ENCODE results near the gene AWAT2. TPM values are rescaled to one million over a fixed set of nuclear protein-coding genes. Genes with fewer than 3 reads are reported as not detected.

The AWAT2 gene
- total RNA-seq, 1 donor from 2014 or later, result not detected

DNA sequence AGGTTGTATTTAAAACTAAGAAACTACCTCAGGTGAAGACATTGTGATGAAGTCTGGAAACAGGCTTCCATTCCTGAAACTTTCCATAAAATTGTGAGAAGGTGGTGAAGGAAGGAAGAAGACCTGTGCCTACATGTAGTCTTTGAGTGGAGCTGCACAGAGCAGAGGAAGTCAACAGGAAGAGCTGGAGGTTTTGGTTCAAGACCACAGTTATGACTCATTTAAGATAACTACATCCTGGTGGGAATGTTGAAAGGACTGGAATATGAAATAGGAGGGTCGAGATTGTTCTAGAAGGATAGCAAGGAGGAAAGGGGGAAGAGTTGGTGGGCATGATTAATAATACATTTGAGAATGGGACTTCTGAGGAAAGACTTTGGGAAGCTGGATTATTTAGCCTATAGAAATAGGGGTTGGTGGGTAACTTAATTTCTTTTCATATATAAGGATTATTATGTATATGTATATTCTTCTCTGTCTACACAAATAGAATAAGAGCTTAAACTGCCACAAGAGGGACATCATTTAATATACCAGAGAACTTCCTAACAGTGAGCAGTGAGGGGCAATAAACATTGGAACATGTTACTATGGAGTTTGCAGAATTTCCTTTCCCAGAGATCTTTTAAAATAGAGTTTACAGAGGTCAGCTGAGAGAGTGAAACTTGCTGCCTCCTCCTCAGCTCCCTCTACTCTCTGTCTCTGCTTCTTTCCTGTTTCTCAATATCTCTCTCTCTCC lies 23.5 kb downstream of the AWAT2 start:
- TF ChIP-seq, protein P1, sequence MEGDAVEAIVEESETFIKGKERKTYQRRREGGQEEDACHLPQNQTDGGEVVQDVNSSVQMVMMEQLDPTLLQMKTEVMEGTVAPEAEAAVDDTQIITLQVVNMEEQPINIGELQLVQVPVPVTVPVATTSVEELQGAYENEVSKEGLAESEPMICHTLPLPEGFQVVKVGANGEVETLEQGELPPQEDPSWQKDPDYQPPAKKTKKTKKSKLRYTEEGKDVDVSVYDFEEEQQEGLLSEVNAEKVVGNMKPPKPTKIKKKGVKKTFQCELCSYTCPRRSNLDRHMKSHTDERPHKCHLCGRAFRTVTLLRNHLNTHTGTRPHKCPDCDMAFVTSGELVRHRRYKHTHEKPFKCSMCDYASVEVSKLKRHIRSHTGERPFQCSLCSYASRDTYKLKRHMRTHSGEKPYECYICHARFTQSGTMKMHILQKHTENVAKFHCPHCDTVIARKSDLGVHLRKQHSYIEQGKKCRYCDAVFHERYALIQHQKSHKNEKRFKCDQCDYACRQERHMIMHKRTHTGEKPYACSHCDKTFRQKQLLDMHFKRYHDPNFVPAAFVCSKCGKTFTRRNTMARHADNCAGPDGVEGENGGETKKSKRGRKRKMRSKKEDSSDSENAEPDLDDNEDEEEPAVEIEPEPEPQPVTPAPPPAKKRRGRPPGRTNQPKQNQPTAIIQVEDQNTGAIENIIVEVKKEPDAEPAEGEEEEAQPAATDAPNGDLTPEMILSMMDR (conservative IDR thresholded peaks at IDR 0.05), result no peak
- H3K27me3 Mint-ChIP-seq (ENCODE audit: low read depth), result no peaks in the 10 kb centered on the region
- DNase-seq (ENCODE audit: low read depth, low spot score), result no peak
- H3K4me1 Mint-ChIP-seq, result peaks cover 12% of the 10 kb centered on the region
- H3K36me3 Mint-ChIP-seq (ENCODE audit: low read depth), result peaks cover 2% of the 10 kb centered on the region
- peaks cover 5% of the 10 kb centered on the region for H3K9me3 Mint-ChIP-seq
- no peak overlapping the region for H3K27ac Mint-ChIP-seq (ENCODE audit: unreplicated experiment)
- H3K4me3 Mint-ChIP-seq, result no peak overlapping the region

DNA sequence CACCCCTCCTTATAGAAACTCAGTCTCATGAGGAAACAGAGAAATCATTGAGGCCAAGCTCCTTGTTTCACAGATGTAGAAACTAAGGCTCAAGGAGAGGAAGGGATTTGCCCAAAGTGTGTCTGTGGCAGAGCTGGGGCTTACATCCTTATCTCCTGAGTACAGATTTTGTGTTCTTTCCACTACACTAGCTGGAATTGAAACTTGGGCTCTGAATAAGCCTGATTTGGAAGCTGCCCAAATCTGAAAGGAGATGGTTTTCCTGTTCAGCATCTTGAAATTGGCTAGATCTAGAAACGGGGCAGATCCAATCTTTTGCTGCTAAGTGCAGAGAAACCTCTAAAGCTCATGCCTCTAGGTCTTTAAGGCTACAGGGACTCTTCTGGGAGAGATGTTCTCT lies 24.3 kb downstream of the AWAT2 start:
- no peak overlapping the region for H3K4me3 Mint-ChIP-seq

DNA sequence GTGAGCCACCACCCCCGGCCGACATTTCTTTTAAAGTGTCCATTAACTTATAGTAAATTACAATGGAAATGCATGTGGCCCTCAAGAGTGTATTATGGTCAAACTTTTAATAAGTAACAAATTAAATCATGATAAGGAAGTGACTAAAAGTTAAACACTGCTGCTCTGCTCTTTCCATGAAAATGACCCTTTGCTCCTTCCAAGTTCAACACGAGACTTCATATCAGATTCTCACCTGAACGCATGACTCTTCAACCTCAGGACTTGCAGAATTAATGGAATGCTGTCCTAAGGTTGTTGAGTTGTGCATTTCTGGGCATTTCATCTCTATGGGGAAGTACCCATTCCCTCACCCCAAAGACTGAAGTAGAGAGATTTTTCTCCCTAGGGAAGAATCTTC lies 27.1 kb downstream of the AWAT2 start:
- H3K27ac Mint-ChIP-seq (ENCODE audit: unreplicated experiment), result no peak overlapping the region
- TF ChIP-seq, protein P1 (conservative IDR thresholded peaks at IDR 0.05), result no peak
- H3K9me3 Mint-ChIP-seq, result peaks cover 14% of the 10 kb centered on the region
- H3K4me3 Mint-ChIP-seq, result no peak overlapping the region
- peaks cover 2% of the 10 kb centered on the region for H3K36me3 Mint-ChIP-seq (ENCODE audit: low read depth)
- peaks cover 12% of the 10 kb centered on the region for H3K4me1 Mint-ChIP-seq
- no peaks in the 10 kb centered on the region for H3K27me3 Mint-ChIP-seq (ENCODE audit: low read depth)
- DNase-seq (ENCODE audit: low read depth, low spot score), result no peak

More for the DNA sequence above, 24.3 kb downstream of the AWAT2 start:
- Mint-ChIP-seq H3K4me1 (peaks cover 12% of the 10 kb centered on the region), H3K36me3 (ENCODE audit: low read depth) (peaks cover 2% of the 10 kb centered on the region), H3K27ac (ENCODE audit: unreplicated experiment) (no peak overlapping the region), H3K9me3 (peaks cover 5% of the 10 kb centered on the region), H3K27me3 (ENCODE audit: low read depth) (no peaks in the 10 kb centered on the region)
- DNase-seq (ENCODE audit: low read depth, low spot score), result no peak
- TF ChIP-seq, protein P1 (conservative IDR thresholded peaks at IDR 0.05), result no peak

DNA sequence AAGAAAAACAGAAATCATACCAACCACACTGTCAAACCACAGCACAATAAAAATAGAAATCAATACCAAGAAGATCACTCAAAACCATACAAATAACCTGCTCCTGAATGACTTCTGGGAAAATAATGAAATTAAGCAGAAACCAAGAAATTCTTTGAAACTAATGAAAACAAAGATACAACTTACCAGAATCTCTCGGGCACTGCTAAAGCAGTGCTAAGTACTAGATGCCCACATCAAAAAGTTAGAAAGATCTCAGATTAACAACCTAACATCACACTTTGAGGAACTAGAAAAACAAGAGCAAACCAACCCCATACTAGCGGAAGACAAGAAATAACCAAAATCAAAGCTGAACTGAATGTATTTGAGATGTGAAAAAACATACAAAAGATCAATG lies 33.2 kb downstream of the AWAT2 start:
- no peaks in the 10 kb centered on the region for H3K27me3 Mint-ChIP-seq (ENCODE audit: low read depth)
- H3K9me3 Mint-ChIP-seq, result peaks cover 13% of the 10 kb centered on the region
- peaks cover 3% of the 10 kb centered on the region for H3K36me3 Mint-ChIP-seq (ENCODE audit: low read depth)
- DNase-seq (ENCODE audit: low read depth, low spot score), result no peak
- no peak overlapping the region for H3K4me3 Mint-ChIP-seq
- TF ChIP-seq, protein P1 (conservative IDR thresholded peaks at IDR 0.05), result no peak
- no peak overlapping the region for H3K27ac Mint-ChIP-seq (ENCODE audit: unreplicated experiment)
- peaks cover 9% of the 10 kb centered on the region for H3K4me1 Mint-ChIP-seq

DNA sequence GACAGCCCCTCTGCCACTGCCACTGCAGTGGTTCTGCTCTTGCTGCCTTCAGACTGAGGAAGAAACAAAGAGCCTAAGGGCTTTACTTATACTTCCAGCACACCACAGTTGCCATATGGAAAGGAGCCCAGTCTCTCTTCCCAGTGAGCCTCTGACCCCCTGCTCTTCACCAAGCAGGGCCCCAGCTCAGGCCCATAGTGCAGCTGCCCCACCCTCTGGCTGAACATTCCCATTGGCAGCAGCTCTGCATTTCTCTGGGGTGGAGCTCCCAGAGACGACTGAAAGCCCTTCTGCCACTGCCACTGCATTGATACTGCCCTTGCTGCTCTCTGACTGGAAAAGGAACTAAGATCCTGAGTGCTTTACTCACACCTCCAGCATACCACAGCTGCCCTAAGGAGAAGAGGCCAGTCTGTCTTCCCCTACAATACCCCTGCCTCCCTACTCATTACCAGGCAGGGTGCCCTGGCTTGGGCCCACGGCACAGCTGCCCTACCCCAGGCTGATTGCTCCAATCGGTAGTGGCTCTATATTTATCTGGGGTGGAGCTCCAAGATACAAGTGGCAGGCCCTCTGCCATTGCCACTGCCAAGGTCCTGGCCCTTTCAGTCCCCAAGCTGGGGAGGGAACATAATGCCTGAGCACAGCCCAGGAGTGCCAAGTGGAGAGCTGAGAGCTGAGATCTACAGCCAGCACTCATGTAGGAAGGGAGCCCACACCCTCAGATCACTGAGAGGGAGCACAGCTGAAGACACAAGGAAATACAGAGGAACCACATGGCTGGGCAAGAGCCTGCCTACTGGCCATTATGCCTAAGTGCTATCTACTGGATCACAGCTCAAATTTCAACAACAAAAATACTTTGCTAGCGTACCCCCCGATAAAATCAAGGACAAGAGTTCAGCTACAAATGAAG lies 36.0 kb downstream of the AWAT2 start:
- TF ChIP-seq, protein P1 (conservative IDR thresholded peaks at IDR 0.05), result no peak
- DNase-seq (ENCODE audit: low read depth, low spot score), result no peak
- H3K4me3 Mint-ChIP-seq, result no peak overlapping the region
- H3K27ac Mint-ChIP-seq (ENCODE audit: unreplicated experiment), result no peak overlapping the region
- H3K4me1 Mint-ChIP-seq, result peaks cover 9% of the 10 kb centered on the region
- peaks cover 3% of the 10 kb centered on the region for H3K36me3 Mint-ChIP-seq (ENCODE audit: low read depth)
- H3K9me3 Mint-ChIP-seq, result peaks cover 9% of the 10 kb centered on the region
- H3K27me3 Mint-ChIP-seq (ENCODE audit: low read depth), result no peaks in the 10 kb centered on the region

Data from neural crest cell (in vitro differentiated cells).